ENCODE data around the gene BANK1.

- no peak for TF ChIP-seq CTCF (IDR thresholded peaks at IDR 0.05)
- no peak for TF ChIP-seq POLR2AphosphoS5 (IDR thresholded peaks at IDR 0.05)
- TF ChIP-seq POLR2A (IDR thresholded peaks at IDR 0.05) = no peak
These were observed 62.5 kb downstream of the BANK1 start for GRCh38 chr4:101853028-101853427.

All from breast epithelium (tissue), 3 donors.